Measurements from ENCODE around the gene CUX1. TPM values are rescaled to one million over a fixed set of nuclear protein-coding genes. Genes with fewer than 3 reads are reported as not detected.

CUX1 gene
- total RNA-seq, 1 experiment from 2014 or later, result 54.8 TPM

DNA sequence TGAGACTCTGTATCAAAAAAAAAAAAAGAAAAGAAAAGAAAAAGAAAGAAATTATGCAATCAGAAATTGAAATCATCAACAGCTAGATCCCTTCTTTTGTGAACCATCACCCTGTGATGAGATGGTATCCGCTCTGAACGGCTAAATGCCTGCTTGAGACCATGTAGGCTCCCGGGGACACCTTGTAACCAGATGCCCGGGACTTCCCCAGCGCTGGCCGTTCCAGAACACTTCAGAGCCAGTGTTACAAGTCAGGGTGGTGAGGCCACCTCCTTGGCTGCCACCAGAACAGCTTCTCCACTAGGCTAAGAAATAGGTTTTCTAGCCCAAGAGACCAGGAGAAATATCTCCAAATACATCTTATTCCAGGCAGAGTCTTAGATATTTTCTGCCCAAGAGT is 349.8 kb downstream of the CUX1 start:
- no peaks in the 10 kb centered on the region for H3K9me3 Mint-ChIP-seq (ENCODE audit: low read depth, unreplicated experiment)
- TF ChIP-seq, protein P1, sequence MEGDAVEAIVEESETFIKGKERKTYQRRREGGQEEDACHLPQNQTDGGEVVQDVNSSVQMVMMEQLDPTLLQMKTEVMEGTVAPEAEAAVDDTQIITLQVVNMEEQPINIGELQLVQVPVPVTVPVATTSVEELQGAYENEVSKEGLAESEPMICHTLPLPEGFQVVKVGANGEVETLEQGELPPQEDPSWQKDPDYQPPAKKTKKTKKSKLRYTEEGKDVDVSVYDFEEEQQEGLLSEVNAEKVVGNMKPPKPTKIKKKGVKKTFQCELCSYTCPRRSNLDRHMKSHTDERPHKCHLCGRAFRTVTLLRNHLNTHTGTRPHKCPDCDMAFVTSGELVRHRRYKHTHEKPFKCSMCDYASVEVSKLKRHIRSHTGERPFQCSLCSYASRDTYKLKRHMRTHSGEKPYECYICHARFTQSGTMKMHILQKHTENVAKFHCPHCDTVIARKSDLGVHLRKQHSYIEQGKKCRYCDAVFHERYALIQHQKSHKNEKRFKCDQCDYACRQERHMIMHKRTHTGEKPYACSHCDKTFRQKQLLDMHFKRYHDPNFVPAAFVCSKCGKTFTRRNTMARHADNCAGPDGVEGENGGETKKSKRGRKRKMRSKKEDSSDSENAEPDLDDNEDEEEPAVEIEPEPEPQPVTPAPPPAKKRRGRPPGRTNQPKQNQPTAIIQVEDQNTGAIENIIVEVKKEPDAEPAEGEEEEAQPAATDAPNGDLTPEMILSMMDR (IDR thresholded peaks at IDR 0.05; ENCODE audit: unreplicated experiment), result no peak
- BruUV-seq (replicated peaks), result no TSS peak
- no peak overlapping the region for H3K4me3 Mint-ChIP-seq (ENCODE audit: low read depth, unreplicated experiment)
- H3K4me1 Mint-ChIP-seq (ENCODE audit: low read depth, unreplicated experiment), result no peaks in the 10 kb centered on the region
- no peaks in the 10 kb centered on the region for H3K27me3 Mint-ChIP-seq (ENCODE audit: unreplicated experiment)
- H3K27ac Mint-ChIP-seq (ENCODE audit: unreplicated experiment), result no peak overlapping the region
- CTCF ChIA-PET, result no interaction called here
- DNase-seq, result no peak
- intact Hi-C loops (cut with micrococcal nuclease; ENCODE audit: unreplicated experiment), result no loop called here
- H3K36me3 Mint-ChIP-seq (ENCODE audit: insufficient read depth, unreplicated experiment), result no peaks in the 10 kb centered on the region

DNA sequence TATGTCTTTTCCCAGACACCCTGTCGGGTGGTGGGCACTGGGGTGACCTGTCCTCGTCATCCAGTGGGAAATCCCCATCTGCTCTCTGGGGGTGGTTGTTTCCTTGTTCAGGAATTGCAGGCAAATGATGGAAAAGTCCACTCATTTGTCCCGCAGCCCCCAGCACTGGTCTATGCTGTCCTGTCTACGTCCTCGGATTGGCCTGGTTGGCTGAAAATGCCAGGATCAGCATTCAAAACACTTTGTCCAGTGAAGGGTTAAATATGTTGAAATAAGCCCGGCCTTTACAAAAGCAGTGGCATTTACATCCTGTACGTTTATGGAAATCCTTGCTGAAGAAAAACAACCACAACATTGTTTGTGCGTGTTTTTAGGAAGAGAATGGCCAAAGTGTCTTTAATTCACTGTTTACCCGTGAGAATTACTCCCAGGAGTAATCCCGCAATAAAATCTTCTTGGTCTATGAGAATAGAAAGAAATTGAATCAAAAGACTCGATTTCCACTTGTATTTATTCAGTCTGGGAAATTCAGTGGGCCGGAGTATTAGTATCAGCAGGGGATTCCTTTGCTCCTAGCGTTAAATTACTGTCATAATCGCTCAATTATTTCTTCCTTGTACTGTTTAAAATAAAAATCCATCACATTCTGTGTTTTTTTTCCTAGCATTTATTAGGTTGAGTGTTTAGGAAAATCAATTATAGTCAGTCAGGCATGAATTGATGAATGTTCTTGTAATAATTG is 352.4 kb downstream of the CUX1 start:
- no TSS peak for BruUV-seq (replicated peaks)
- Mint-ChIP-seq H3K9me3 (ENCODE audit: low read depth, unreplicated experiment) (no peaks in the 10 kb centered on the region), H3K4me1 (ENCODE audit: low read depth, unreplicated experiment) (no peaks in the 10 kb centered on the region), H3K27ac (ENCODE audit: unreplicated experiment) (no peak overlapping the region), H3K4me3 (ENCODE audit: low read depth, unreplicated experiment) (no peak overlapping the region), H3K27me3 (ENCODE audit: unreplicated experiment) (no peaks in the 10 kb centered on the region), H3K36me3 (ENCODE audit: insufficient read depth, unreplicated experiment) (no peaks in the 10 kb centered on the region)
- no peak for DNase-seq
- CTCF ChIA-PET, result no interaction called here
- TF ChIP-seq, protein P1 (IDR thresholded peaks at IDR 0.05; ENCODE audit: unreplicated experiment), result no peak
- intact Hi-C loops (cut with micrococcal nuclease; ENCODE audit: unreplicated experiment), result no loop called here

DNA sequence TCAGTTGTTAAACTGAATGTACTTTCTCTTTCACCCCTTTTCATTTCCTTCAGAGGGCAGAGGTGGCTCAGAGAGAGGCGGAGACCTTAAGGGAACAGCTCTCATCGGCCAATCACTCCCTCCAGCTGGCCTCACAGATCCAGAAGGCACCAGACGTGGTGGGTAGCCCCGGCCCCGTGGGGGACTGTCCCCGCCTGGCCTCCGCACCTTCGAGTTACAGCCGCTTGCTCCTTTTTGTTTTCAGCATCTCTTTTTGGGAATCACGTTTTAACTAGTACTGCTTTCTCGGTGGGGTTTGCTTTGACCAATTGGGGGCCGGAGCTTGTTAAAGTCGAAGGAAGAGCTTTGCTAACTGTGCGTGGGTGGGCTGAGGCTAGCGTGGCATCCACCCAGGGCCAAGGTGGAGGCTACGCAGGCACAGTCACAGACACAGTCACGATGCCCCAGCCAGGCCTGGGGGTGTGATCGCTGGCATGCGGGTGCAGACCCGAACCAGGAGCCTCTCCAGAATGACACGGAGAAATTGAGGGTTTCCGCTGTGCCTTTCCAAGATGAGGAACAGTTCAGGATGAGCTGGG is 353.1 kb downstream of the CUX1 start:
- H3K9me3 Mint-ChIP-seq (ENCODE audit: low read depth, unreplicated experiment), result no peaks in the 10 kb centered on the region
- no TSS peak for BruUV-seq (replicated peaks)
- intact Hi-C loops (cut with micrococcal nuclease; ENCODE audit: unreplicated experiment), result no loop called here
- no peak overlapping the region for H3K4me3 Mint-ChIP-seq (ENCODE audit: low read depth, unreplicated experiment)
- CTCF ChIA-PET, result interaction anchor here (0.6 kb wide), 1 partner anchor 1366 kb away, joined by 3 read pairs; no protein-coding TSS in a partner anchor
- TF ChIP-seq, protein P1 (IDR thresholded peaks at IDR 0.05; ENCODE audit: unreplicated experiment), result no peak
- H3K36me3 Mint-ChIP-seq (ENCODE audit: insufficient read depth, unreplicated experiment), result peaks cover 6% of the 10 kb centered on the region
- no peaks in the 10 kb centered on the region for H3K4me1 Mint-ChIP-seq (ENCODE audit: low read depth, unreplicated experiment)
- no peak overlapping the region for H3K27ac Mint-ChIP-seq (ENCODE audit: unreplicated experiment)
- no peaks in the 10 kb centered on the region for H3K27me3 Mint-ChIP-seq (ENCODE audit: unreplicated experiment)
- DNase-seq, result no peak

DNA sequence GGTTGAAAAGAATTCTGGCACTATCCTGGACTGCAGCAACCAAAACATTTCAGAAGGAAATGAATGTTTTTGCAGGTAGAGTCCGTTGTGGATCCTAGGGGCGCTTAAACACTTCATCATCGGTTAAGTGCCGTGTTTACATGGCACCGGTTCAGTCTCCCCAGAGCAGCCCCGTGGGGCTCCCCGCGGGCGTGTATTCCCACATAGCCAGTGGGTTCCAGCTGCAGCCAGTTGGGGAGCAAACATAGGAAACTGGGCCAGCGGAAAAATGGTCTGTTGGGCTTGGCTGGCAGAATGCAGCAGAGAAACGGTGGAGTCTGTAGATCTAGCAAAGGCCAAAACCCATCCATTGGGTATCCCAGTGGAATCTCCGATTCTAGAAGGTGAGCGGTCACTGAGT is 356.2 kb downstream of the CUX1 start:
- no peak for DNase-seq
- Mint-ChIP-seq H3K4me3 (ENCODE audit: low read depth, unreplicated experiment) (no peak overlapping the region), H3K4me1 (ENCODE audit: low read depth, unreplicated experiment) (no peaks in the 10 kb centered on the region), H3K27ac (ENCODE audit: unreplicated experiment) (no peak overlapping the region), H3K9me3 (ENCODE audit: low read depth, unreplicated experiment) (no peaks in the 10 kb centered on the region), H3K36me3 (ENCODE audit: insufficient read depth, unreplicated experiment) (peaks cover 8% of the 10 kb centered on the region), H3K27me3 (ENCODE audit: unreplicated experiment) (no peaks in the 10 kb centered on the region)
- CTCF ChIA-PET, result interaction anchor here (0.5 kb wide), 1 partner anchor 318 kb away, joined by 3 read pairs; no protein-coding TSS in a partner anchor
- TF ChIP-seq, protein P1 (IDR thresholded peaks at IDR 0.05; ENCODE audit: unreplicated experiment), result no peak
- BruUV-seq (replicated peaks), result no TSS peak
- intact Hi-C loops (cut with micrococcal nuclease; ENCODE audit: unreplicated experiment), result no loop called here
